ENCODE data around the gene TMEM185B. TPM values are rescaled to one million over a fixed set of nuclear protein-coding genes. Genes with fewer than 3 reads are reported as not detected.
A peak's percentile ranks its signal among the peaks of the same experiment; 100 is the strongest.

The TMEM185B gene
- total RNA-seq, 1 donor from 2014 or later: 19.9 TPM

- DNase-seq (ENCODE audit: low spot score, unreplicated experiment): no peak
- H3K4me1 Mint-ChIP-seq (ENCODE audit: low read depth): peaks cover 11% of the 10 kb centered on the region
- H3K27me3 Mint-ChIP-seq: peaks cover 3% of the 10 kb centered on the region
- H3K4me3 Mint-ChIP-seq (ENCODE audit: low read depth): no peak overlapping the region
- peaks cover 15% of the 10 kb centered on the region for H3K36me3 Mint-ChIP-seq (ENCODE audit: insufficient read depth)
- no peak overlapping the region for H3K27ac Mint-ChIP-seq
- TF ChIP-seq CTCF (IDR thresholded peaks at IDR 0.05; ENCODE audit: unreplicated experiment): no peak
- peaks cover 12% of the 10 kb centered on the region for H3K9me3 Mint-ChIP-seq (ENCODE audit: low read depth)
Observed at GRCh38 chr2:120258196-120258595, 35.0 kb upstream of the TMEM185B start.

- no peak for DNase-seq (ENCODE audit: low spot score, unreplicated experiment)
- Mint-ChIP-seq H3K27me3 (peaks cover 3% of the 10 kb centered on the region), H3K9me3 (ENCODE audit: low read depth) (peaks cover 12% of the 10 kb centered on the region), H3K27ac (no peak overlapping the region), H3K4me3 (ENCODE audit: low read depth) (no peak overlapping the region), H3K36me3 (ENCODE audit: insufficient read depth) (peaks cover 15% of the 10 kb centered on the region), H3K4me1 (ENCODE audit: low read depth) (peaks cover 11% of the 10 kb centered on the region)
- no peak for TF ChIP-seq CTCF (IDR thresholded peaks at IDR 0.05; ENCODE audit: unreplicated experiment)
Observed at GRCh38 chr2:120257522-120257921, 34.3 kb upstream of the TMEM185B start.

GRCh38 chr2:120256651-120257000 is 33.4 kb upstream of the TMEM185B start:
- Mint-ChIP-seq H3K27me3 (peaks cover 9% of the 10 kb centered on the region), H3K36me3 (ENCODE audit: insufficient read depth) (peaks cover 15% of the 10 kb centered on the region), H3K4me3 (ENCODE audit: low read depth) (no peak overlapping the region), H3K9me3 (ENCODE audit: low read depth) (peaks cover 12% of the 10 kb centered on the region), H3K27ac (no peak overlapping the region), H3K4me1 (ENCODE audit: low read depth) (peaks cover 14% of the 10 kb centered on the region)
- TF ChIP-seq CTCF (IDR thresholded peaks at IDR 0.05; ENCODE audit: unreplicated experiment): no peak
- DNase-seq (ENCODE audit: low spot score, unreplicated experiment): no peak

GRCh38 chr2:120255986-120256650 is 32.9 kb upstream of the TMEM185B start:
- DNase-seq (ENCODE audit: low spot score, unreplicated experiment): no peak
- H3K27ac Mint-ChIP-seq: no peak overlapping the region
- TF ChIP-seq CTCF (IDR thresholded peaks at IDR 0.05; ENCODE audit: unreplicated experiment): no peak
- peaks cover 14% of the 10 kb centered on the region for H3K4me1 Mint-ChIP-seq (ENCODE audit: low read depth)
- H3K4me3 Mint-ChIP-seq (ENCODE audit: low read depth): no peak overlapping the region
- H3K36me3 Mint-ChIP-seq (ENCODE audit: insufficient read depth): peaks cover 15% of the 10 kb centered on the region
- H3K27me3 Mint-ChIP-seq: peaks cover 10% of the 10 kb centered on the region
- peaks cover 12% of the 10 kb centered on the region for H3K9me3 Mint-ChIP-seq (ENCODE audit: low read depth)

- Mint-ChIP-seq H3K4me3 (ENCODE audit: low read depth) (peak overlapping the region; percentile 29), H3K9me3 (ENCODE audit: low read depth) (peaks cover 6% of the 10 kb centered on the region), H3K27me3 (peaks cover 14% of the 10 kb centered on the region), H3K27ac (no peak overlapping the region), H3K36me3 (ENCODE audit: insufficient read depth) (peaks cover 11% of the 10 kb centered on the region), H3K4me1 (ENCODE audit: low read depth) (peaks cover 14% of the 10 kb centered on the region)
- DNase-seq (ENCODE audit: low spot score, unreplicated experiment): no peak
- TF ChIP-seq CTCF (IDR thresholded peaks at IDR 0.05; ENCODE audit: unreplicated experiment): no peak
Observed at GRCh38 chr2:120255071-120255470, 31.9 kb upstream of the TMEM185B start.

Data from progenitor cell of endocrine pancreas (in vitro differentiated cells).